GM12865 (cell line): ENCODE data around the gene C10orf105.

Source experiments
- DNase-seq: peaks from one replicate; pipeline ENCODE4 v3.0.0; 2010; ENCODE audit warnings: low read depth
- H3K4me3 ChIP-seq: 2 replicates; pipeline ENCODE4 v1.5.1; 2011; ENCODE audit warnings: mild to moderate bottlenecking, low read depth, low read length, control low read depth
- TF ChIP-seq, protein P1 (sequence below): IDR thresholded peaks from 2 replicates; pipeline ENCODE4 v1.5.1; 2011; ENCODE audit warnings: low read length, control low read depth, low read depth, inconsistent platforms; ENCODE audit not compliant: insufficient read depth; ENCODE audit errors: missing control alignments

The C10orf105 gene

DNA sequence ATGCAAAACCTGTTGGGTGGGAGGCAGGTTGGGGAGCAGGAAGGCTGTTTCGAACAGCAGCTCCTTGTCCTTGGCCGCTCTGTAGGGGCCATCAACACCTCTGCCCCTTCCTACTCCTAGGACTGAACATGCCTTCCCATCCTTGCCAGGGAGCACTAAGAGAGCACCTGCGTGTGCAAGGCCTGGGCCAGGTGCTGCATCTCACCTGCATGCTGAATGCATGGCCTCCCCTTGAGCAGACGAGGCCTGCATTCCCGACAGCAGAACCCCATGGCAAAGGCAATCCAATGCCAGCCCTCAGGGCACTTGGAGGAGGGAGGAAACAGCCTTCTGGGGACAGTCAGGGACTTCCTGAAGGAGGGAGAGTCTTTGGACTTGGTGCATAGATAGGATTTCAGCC, 42.7 kb upstream of the C10orf105 start:
- TF ChIP-seq, protein P1, sequence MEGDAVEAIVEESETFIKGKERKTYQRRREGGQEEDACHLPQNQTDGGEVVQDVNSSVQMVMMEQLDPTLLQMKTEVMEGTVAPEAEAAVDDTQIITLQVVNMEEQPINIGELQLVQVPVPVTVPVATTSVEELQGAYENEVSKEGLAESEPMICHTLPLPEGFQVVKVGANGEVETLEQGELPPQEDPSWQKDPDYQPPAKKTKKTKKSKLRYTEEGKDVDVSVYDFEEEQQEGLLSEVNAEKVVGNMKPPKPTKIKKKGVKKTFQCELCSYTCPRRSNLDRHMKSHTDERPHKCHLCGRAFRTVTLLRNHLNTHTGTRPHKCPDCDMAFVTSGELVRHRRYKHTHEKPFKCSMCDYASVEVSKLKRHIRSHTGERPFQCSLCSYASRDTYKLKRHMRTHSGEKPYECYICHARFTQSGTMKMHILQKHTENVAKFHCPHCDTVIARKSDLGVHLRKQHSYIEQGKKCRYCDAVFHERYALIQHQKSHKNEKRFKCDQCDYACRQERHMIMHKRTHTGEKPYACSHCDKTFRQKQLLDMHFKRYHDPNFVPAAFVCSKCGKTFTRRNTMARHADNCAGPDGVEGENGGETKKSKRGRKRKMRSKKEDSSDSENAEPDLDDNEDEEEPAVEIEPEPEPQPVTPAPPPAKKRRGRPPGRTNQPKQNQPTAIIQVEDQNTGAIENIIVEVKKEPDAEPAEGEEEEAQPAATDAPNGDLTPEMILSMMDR: no peak
- no peak for DNase-seq

GRCh38 chr10:71761541-71762113, 42.0 kb upstream of the C10orf105 start:
- no peak overlapping the region for H3K4me3 ChIP-seq
- DNase-seq: no peak
- TF ChIP-seq, protein P1: peak; percentile 26

More for the DNA sequence above, 42.7 kb upstream of the C10orf105 start:
- H3K4me3 ChIP-seq: no peak overlapping the region

DNA sequence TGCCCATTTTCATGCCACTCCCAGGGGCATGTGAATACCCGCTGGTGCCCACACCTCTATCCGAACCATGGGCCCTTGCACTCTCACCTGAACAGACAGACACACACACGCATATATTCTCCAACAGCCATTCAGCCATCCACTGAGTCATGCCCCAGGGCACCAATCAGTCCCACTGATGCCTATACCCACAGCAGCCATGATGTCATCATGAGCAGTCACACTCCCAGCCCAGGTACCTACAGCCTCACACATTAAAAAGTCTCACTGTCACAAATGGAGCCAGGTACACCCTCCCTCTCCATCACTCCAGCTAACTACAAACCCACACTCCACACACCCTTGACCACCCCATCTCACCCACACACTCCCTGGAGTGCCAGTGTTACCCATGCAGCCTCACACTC, 41.5 kb upstream of the C10orf105 start:
- no peak overlapping the region for H3K4me3 ChIP-seq
- no peak for DNase-seq
- TF ChIP-seq, protein P1: no peak

DNA sequence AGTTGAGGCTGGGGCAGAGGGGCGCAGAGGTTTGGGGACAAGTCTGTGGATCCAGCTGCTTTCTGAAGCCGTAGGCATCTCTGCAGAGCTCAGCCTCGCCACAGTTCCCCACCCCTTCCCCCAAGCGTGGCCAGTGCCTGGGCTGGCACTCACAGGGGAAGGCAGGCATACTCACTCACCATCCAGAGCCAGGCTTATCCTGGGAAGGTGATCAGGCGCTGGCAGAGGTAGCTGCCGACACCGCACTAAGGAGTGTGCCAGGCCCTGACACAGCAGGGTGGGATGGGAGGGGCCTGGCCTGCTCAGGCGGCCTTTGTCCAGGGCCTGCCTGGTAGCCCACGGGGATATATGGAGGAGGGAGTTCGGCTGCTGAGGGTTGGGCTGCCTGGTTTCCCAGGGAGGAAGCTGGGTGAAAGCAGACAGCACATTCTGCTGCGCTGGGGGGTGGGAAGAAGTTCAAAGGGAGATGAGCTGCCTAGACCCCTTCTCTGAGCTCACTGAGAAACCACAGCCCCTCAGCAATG, 37.9 kb upstream of the C10orf105 start:
- DNase-seq: no peak
- TF ChIP-seq, protein P1: no peak
- H3K4me3 ChIP-seq: no peak overlapping the region

DNA sequence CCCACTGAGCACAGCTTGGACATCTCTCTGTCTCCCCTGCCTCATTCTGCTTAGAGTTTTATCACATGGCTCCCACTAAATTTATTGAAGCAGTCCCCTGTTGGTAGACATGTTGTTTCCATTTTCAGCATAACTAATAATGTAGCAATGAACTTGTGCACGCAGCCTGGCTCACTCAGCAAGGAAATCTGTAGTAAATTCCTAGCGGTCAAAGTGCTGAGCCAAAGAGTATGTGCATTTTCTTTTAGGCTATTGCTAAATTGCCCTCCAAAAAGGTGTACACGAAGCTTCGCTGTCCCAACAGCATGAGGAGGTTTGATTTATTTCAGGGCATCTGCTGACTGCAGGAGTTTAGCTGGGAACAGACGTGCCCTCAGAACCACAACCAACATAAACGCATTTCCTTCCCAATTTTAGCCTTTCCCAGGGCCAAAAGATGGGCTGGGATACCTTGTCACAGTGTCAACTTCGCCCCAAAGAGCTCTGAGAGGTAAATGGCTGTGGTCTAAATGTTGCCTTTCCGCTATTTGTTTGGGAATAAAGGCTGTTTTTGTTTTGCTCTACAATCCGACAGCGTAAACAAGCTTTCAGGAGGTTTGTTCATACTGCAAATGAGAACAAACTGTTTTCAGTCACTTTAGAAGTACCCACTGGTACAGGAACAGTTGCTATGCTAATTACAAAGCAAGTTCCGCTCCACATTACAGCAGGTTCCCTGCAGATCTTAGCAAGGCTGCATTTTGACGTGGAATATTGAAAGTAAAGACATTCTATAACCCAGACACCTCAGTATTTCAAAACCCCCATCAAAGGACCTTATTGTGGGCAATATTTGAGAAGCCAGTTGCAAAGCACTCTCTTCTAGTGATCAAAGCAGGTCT, 37.0 kb upstream of the C10orf105 start:
- no peak for DNase-seq

GRCh38 chr10:71755179-71755879, 35.8 kb upstream of the C10orf105 start:
- TF ChIP-seq, protein P1: no peak
- H3K4me3 ChIP-seq: no peak overlapping the region
- no peak for DNase-seq

More for the DNA sequence above, 37.0 kb upstream of the C10orf105 start:
- no peak overlapping the region for H3K4me3 ChIP-seq
- TF ChIP-seq, protein P1: no peak
